ENCODE measurements around the gene KRTAP4-3.
"Not testable (repeated sequence)": the region's sequence is repeated elsewhere in the genome, so short reads cannot be mapped to it uniquely, and the experiment has no call there.

The KRTAP4-3 gene

GRCh38 chr17:41153856-41154255, 14.2 kb downstream of the KRTAP4-3 start:
- no peak for DNase-seq (ENCODE audit: extremely low read depth in 1 of 2, low read depth in 1 of 2)

- no peak for DNase-seq (ENCODE audit: extremely low read depth in 1 of 2, low read depth in 1 of 2)
These were observed 16.5 kb downstream of the KRTAP4-3 start for GRCh38 chr17:41151525-41151924.

GRCh38 chr17:41150026-41150425, 18.0 kb downstream of the KRTAP4-3 start:
- DNase-seq (ENCODE audit: extremely low read depth in 1 of 2, low read depth in 1 of 2): no peak

GRCh38 chr17:41149652-41149985, 18.4 kb downstream of the KRTAP4-3 start, which contains the start of gene KRTAP4-5:
Gene KRTAP4-5 (minus strand): TSS chr17:41149825. CDS start chr17:41149767, 58 bp downstream.
- DNase-seq (ENCODE audit: extremely low read depth in 1 of 2, low read depth in 1 of 2): no peak

GRCh38 chr17:41148971-41149651, 18.9 kb downstream of the KRTAP4-3 start:
- DNase-seq (ENCODE audit: extremely low read depth in 1 of 2, low read depth in 1 of 2): not testable (repeated sequence)

- no peak for DNase-seq (ENCODE audit: extremely low read depth in 1 of 2, low read depth in 1 of 2)
These were observed 20.4 kb downstream of the KRTAP4-3 start for GRCh38 chr17:41147531-41148204.

- no peak for DNase-seq (ENCODE audit: extremely low read depth in 1 of 2, low read depth in 1 of 2)
These were observed 22.8 kb downstream of the KRTAP4-3 start for GRCh38 chr17:41145261-41145660.

GRCh38 chr17:41144846-41145245, 23.2 kb downstream of the KRTAP4-3 start:
- DNase-seq (ENCODE audit: extremely low read depth in 1 of 2, low read depth in 1 of 2): no peak

- no peak for DNase-seq (ENCODE audit: extremely low read depth in 1 of 2, low read depth in 1 of 2)
These were observed 26.7 kb downstream of the KRTAP4-3 start for GRCh38 chr17:41141361-41141760.

GRCh38 chr17:41140360-41141131, 27.5 kb downstream of the KRTAP4-3 start, which contains the start of gene KRTAP4-6:
Gene KRTAP4-6 (minus strand): TSS chr17:41140544. CDS start chr17:41140487, 57 bp downstream.
- DNase-seq (ENCODE audit: extremely low read depth in 1 of 2, low read depth in 1 of 2): no peak

GRCh38 chr17:41139865-41140264, 28.2 kb downstream of the KRTAP4-3 start:
- not testable (repeated sequence) for DNase-seq (ENCODE audit: extremely low read depth in 1 of 2, low read depth in 1 of 2)

- DNase-seq (ENCODE audit: extremely low read depth in 1 of 2, low read depth in 1 of 2): no peak
These were observed 33.9 kb downstream of the KRTAP4-3 start for GRCh38 chr17:41133880-41134735.

GRCh38 chr17:41131979-41132378, 36.0 kb downstream of the KRTAP4-3 start:
- no peak for DNase-seq (ENCODE audit: extremely low read depth in 1 of 2, low read depth in 1 of 2)

- no peak for DNase-seq (ENCODE audit: extremely low read depth in 1 of 2, low read depth in 1 of 2)
These were observed 40.6 kb downstream of the KRTAP4-3 start for GRCh38 chr17:41127371-41127770.

- DNase-seq (ENCODE audit: extremely low read depth in 1 of 2, low read depth in 1 of 2): no peak
These were observed 41.6 kb downstream of the KRTAP4-3 start for GRCh38 chr17:41126412-41126811.

- no peak for DNase-seq (ENCODE audit: extremely low read depth in 1 of 2, low read depth in 1 of 2)
These were observed 43.0 kb downstream of the KRTAP4-3 start for GRCh38 chr17:41125064-41125463.

GRCh38 chr17:41123991-41124371, 44.0 kb downstream of the KRTAP4-3 start, which contains the start of gene KRTAP4-12:
Gene KRTAP4-12 (minus strand): TSS chr17:41124182. CDS start chr17:41124122, 60 bp downstream.
- DNase-seq (ENCODE audit: extremely low read depth in 1 of 2, low read depth in 1 of 2): not testable (repeated sequence)

- not testable (repeated sequence) for DNase-seq (ENCODE audit: extremely low read depth in 1 of 2, low read depth in 1 of 2)
These were observed 44.6 kb downstream of the KRTAP4-3 start for GRCh38 chr17:41123292-41123990.

- DNase-seq (ENCODE audit: extremely low read depth in 1 of 2, low read depth in 1 of 2): no peak
These were observed 46.3 kb downstream of the KRTAP4-3 start for GRCh38 chr17:41121742-41122141.
